ENCODE measurements around the gene TMEM44. TPM values are rescaled to one million over a fixed set of nuclear protein-coding genes. Genes with fewer than 3 reads are reported as not detected.

Gene TMEM44
- polyA plus RNA-seq, 1 donor (not counting 4 experiments of a cell fraction or from before 2014, with no cell fraction given): 13.3 TPM

GRCh38 chr3:194577986-194578905 is 55.0 kb downstream of the TMEM44 start:
- Histone ChIP-seq H3K4me1 (ENCODE audit: control insufficient read depth, extremely low read depth, insufficient read depth, low read length) (peaks cover 36% of the 10 kb centered on the region), H3K4me3 (ENCODE audit: control insufficient read depth in 2 of 3, extremely low read depth in 1 of 3, insufficient read depth in 2 of 3, low read depth in 1 of 3, low read length in 3 of 3) (no peak overlapping the region), H3K9ac (ENCODE audit: control insufficient read depth, extremely low read depth, insufficient read depth, low read length) (peak overlapping the region; percentile 43), H3K9me3 (ENCODE audit: control insufficient read depth, low read depth, low read length) (no peaks in the 10 kb centered on the region), H3K27me3 (ENCODE audit: control insufficient read depth, extremely low read depth, insufficient read depth, low read length) (no peaks in the 10 kb centered on the region), H3K4me2 (ENCODE audit: control insufficient read depth, extremely low read depth, insufficient read depth, low read depth, low read length) (peak overlapping the region; percentile 25), H3K79me2 (ENCODE audit: control insufficient read depth, insufficient read depth, low read length) (no peaks in the 10 kb centered on the region), H4K20me1 (ENCODE audit: control insufficient read depth, extremely low read depth, insufficient read depth, low read length) (no peaks in the 10 kb centered on the region), H3K36me3 (ENCODE audit: control insufficient read depth in 2 of 2, extremely low read depth in 1 of 2, insufficient read depth in 2 of 2, low read length in 2 of 2) (no peaks in the 10 kb centered on the region), H3K9me1 (ENCODE audit: control insufficient read depth, extremely low read depth, insufficient read depth, low read length) (no peaks in the 10 kb centered on the region), H2AFZ (ENCODE audit: control insufficient read depth, low read length) (peak overlapping the region; percentile 67), H3K27ac (ENCODE audit: control insufficient read depth, insufficient read depth, low read length) (peak overlapping the region; percentile 59)
- FAIRE-seq (peak; percentile 52), DNase-seq (ENCODE audit: low read depth, low spot score) (no peak)
- TF ChIP-seq CTCF (optimal IDR thresholded peaks at IDR 0.05 in 1 of 3, IDR thresholded peaks at IDR 0.05 in 1 of 3, conservative IDR thresholded peaks at IDR 0.05 in 1 of 3; ENCODE audit: extremely low read depth in 1 of 3, insufficient read depth in 2 of 3, low read length in 3 of 3) (no peak), EZH2 (IDR thresholded peaks at IDR 0.05; ENCODE audit: low read length) (no peak)
- dilution Hi-C loops (cut with MboI; ENCODE audit: extremely low pct_ligation_motif_present, low sequenced_read_pairs): no loop called here

- no peak for FAIRE-seq
- Histone ChIP-seq H3K4me1 (ENCODE audit: control insufficient read depth, extremely low read depth, insufficient read depth, low read length) (peaks cover 41% of the 10 kb centered on the region), H3K9me3 (ENCODE audit: control insufficient read depth, low read depth, low read length) (no peaks in the 10 kb centered on the region), H3K4me2 (ENCODE audit: control insufficient read depth, extremely low read depth, insufficient read depth, low read depth, low read length) (peak overlapping the region; percentile 91), H4K20me1 (ENCODE audit: control insufficient read depth, extremely low read depth, insufficient read depth, low read length) (no peaks in the 10 kb centered on the region), H3K36me3 (ENCODE audit: control insufficient read depth in 2 of 2, extremely low read depth in 1 of 2, insufficient read depth in 2 of 2, low read length in 2 of 2) (no peaks in the 10 kb centered on the region), H3K79me2 (ENCODE audit: control insufficient read depth, insufficient read depth, low read length) (no peaks in the 10 kb centered on the region), H2AFZ (ENCODE audit: control insufficient read depth, low read length) (no peak overlapping the region), H3K27ac (ENCODE audit: control insufficient read depth, insufficient read depth, low read length) (peak overlapping the region; percentile 29), H3K9me1 (ENCODE audit: control insufficient read depth, extremely low read depth, insufficient read depth, low read length) (no peaks in the 10 kb centered on the region), H3K9ac (ENCODE audit: control insufficient read depth, extremely low read depth, insufficient read depth, low read length) (no peak overlapping the region), H3K4me3 (ENCODE audit: control insufficient read depth in 2 of 3, extremely low read depth in 1 of 3, insufficient read depth in 2 of 3, low read depth in 1 of 3, low read length in 3 of 3) (no peak overlapping the region), H3K27me3 (ENCODE audit: control insufficient read depth, extremely low read depth, insufficient read depth, low read length) (no peaks in the 10 kb centered on the region)
- no peak for DNase-seq (ENCODE audit: low read depth, low spot score)
- dilution Hi-C loops (cut with MboI; ENCODE audit: extremely low pct_ligation_motif_present, low sequenced_read_pairs): no loop called here
- TF ChIP-seq EZH2 (IDR thresholded peaks at IDR 0.05; ENCODE audit: low read length) (no peak), CTCF (optimal IDR thresholded peaks at IDR 0.05 in 1 of 3, IDR thresholded peaks at IDR 0.05 in 1 of 3, conservative IDR thresholded peaks at IDR 0.05 in 1 of 3; ENCODE audit: extremely low read depth in 1 of 3, insufficient read depth in 2 of 3, low read length in 3 of 3) (peak in 2 of 3 experiments; percentile 15 to 21)
Observed at GRCh38 chr3:194575484-194576210, 57.6 kb downstream of the TMEM44 start.
